Muscle layer of colon (tissue), 2 donors: Measurements from ENCODE around the gene GNG13.

Experiments
- H3K27ac ChIP-seq: one replicate; pipeline ENCODE4 v1.7.0; 2013; ENCODE audit warnings: low read depth, mild to moderate bottlenecking, low read length, moderate library complexity
- H3K27me3 ChIP-seq, 2 donors: one replicate each; pipeline ENCODE4 v1.7.0; 2013; ENCODE audit warnings: low read length in 2 of 2, mild to moderate bottlenecking in 2 of 2; ENCODE audit not compliant: insufficient read depth in 2 of 2, control insufficient read depth in 1 of 2
- H3K36me3 ChIP-seq: one replicate; pipeline ENCODE4 v1.7.0; 2013; ENCODE audit warnings: mild to moderate bottlenecking, low read length; ENCODE audit not compliant: insufficient read depth
- H3K4me1 ChIP-seq: one replicate; pipeline ENCODE4 v1.7.0; 2013; ENCODE audit warnings: mild to moderate bottlenecking, low read length; ENCODE audit not compliant: insufficient read depth
- H3K4me3 ChIP-seq, 2 donors: one replicate each; pipeline ENCODE4 v1.7.0; 2013; ENCODE audit warnings: low read length in 2 of 2, low read depth in 1 of 2, mild to moderate bottlenecking in 1 of 2, moderate library complexity in 1 of 2
- H3K9ac ChIP-seq: one replicate; pipeline ENCODE4 v1.7.0; 2013; ENCODE audit warnings: low read length
- H3K9me3 ChIP-seq: one replicate; pipeline ENCODE4 v1.7.0; 2013; ENCODE audit warnings: mild to moderate bottlenecking, low read length
- donor health status: abdominal sarcoma.
- donor health status: Adenocarcinoma of cecum.

The GNG13 gene

GRCh38 chr16:805474-805873 lies 4.9 kb upstream of the GNG13 start:
- Histone ChIP-seq H3K27me3 (peaks cover 7 to 29% of the 10 kb centered on the region in 2 donors), H3K9ac (no peak overlapping the region)

GRCh38 chr16:804193-805048 lies 3.9 kb upstream of the GNG13 start:
- H3K27ac ChIP-seq = no peak overlapping the region
- H3K27me3 ChIP-seq = peaks cover 7 to 35% of the 10 kb centered on the region in 2 donors
- no peak overlapping the region for H3K9ac ChIP-seq

More at GRCh38 chr16:805474-805873, 4.9 kb upstream of the GNG13 start:
- Histone ChIP-seq H3K4me3 (no peak overlapping the region), H3K36me3 (no peaks in the 10 kb centered on the region), H3K9me3 (no peaks in the 10 kb centered on the region), H3K4me1 (peaks cover 7% of the 10 kb centered on the region), H3K27ac (no peak overlapping the region)

GRCh38 chr16:803754-804080 lies 3.2 kb upstream of the GNG13 start:
- Histone ChIP-seq H3K4me3 (no peak overlapping the region), H3K27me3 (peaks cover 7 to 39% of the 10 kb centered on the region in 2 donors), H3K36me3 (no peaks in the 10 kb centered on the region), H3K9me3 (no peaks in the 10 kb centered on the region), H3K9ac (no peak overlapping the region), H3K27ac (no peak overlapping the region), H3K4me1 (peaks cover 5% of the 10 kb centered on the region)

More at GRCh38 chr16:804193-805048, 3.9 kb upstream of the GNG13 start:
- Histone ChIP-seq H3K4me3 (no peak overlapping the region), H3K9me3 (no peaks in the 10 kb centered on the region), H3K36me3 (no peaks in the 10 kb centered on the region), H3K4me1 (peaks cover 7% of the 10 kb centered on the region)

- Histone ChIP-seq H3K4me1 (no peaks in the 10 kb centered on the region), H3K27me3 (peaks cover 7 to 44% of the 10 kb centered on the region in 2 donors), H3K36me3 (no peaks in the 10 kb centered on the region), H3K4me3 (no peak overlapping the region), H3K9me3 (no peaks in the 10 kb centered on the region), H3K27ac (no peak overlapping the region), H3K9ac (no peak overlapping the region)
Measured at GRCh38 chr16:802914-803753, 2.6 kb upstream of the GNG13 start.

- no peak overlapping the region for H3K27ac ChIP-seq
- H3K9ac ChIP-seq = no peak overlapping the region
- no peak overlapping the region for H3K4me3 ChIP-seq
- H3K4me1 ChIP-seq = no peaks in the 10 kb centered on the region
- no peaks in the 10 kb centered on the region for H3K36me3 ChIP-seq
- H3K27me3 ChIP-seq = peaks cover 7 to 46% of the 10 kb centered on the region in 2 donors
- no peaks in the 10 kb centered on the region for H3K9me3 ChIP-seq
Measured at GRCh38 chr16:802461-802860, 1.9 kb upstream of the GNG13 start.

GRCh38 chr16:801584-802363 lies 1.2 kb upstream of the GNG13 start:
- Histone ChIP-seq H3K36me3 (no peaks in the 10 kb centered on the region), H3K27ac (no peak overlapping the region), H3K27me3 (peaks cover 7 to 51% of the 10 kb centered on the region in 2 donors), H3K9me3 (no peaks in the 10 kb centered on the region), H3K4me3 (no peak overlapping the region), H3K9ac (no peak overlapping the region), H3K4me1 (no peaks in the 10 kb centered on the region)

- no peak overlapping the region for H3K4me3 ChIP-seq
- no peaks in the 10 kb centered on the region for H3K9me3 ChIP-seq
- peaks cover 7 to 59% of the 10 kb centered on the region in 2 donors for H3K27me3 ChIP-seq
Measured at GRCh38 chr16:800834-801511, 439 bp upstream of the GNG13 start.

GRCh38 chr16:799111-799947 lies 1.2 kb downstream of the GNG13 start:
- no peaks in the 10 kb centered on the region for H3K4me1 ChIP-seq
- no peaks in the 10 kb centered on the region for H3K9me3 ChIP-seq
- no peak overlapping the region for H3K9ac ChIP-seq
- no peak overlapping the region for H3K27ac ChIP-seq
- peaks cover 7 to 59% of the 10 kb centered on the region in 2 donors for H3K27me3 ChIP-seq
- no peaks in the 10 kb centered on the region for H3K36me3 ChIP-seq
- H3K4me3 ChIP-seq = no peak overlapping the region

More at GRCh38 chr16:800834-801511, 439 bp upstream of the GNG13 start:
- Histone ChIP-seq H3K27ac (no peak overlapping the region), H3K9ac (no peak overlapping the region), H3K36me3 (no peaks in the 10 kb centered on the region), H3K4me1 (no peaks in the 10 kb centered on the region)

- H3K36me3 ChIP-seq = no peaks in the 10 kb centered on the region
- peaks cover 7 to 59% of the 10 kb centered on the region in 2 donors for H3K27me3 ChIP-seq
- H3K4me3 ChIP-seq = no peak overlapping the region
- H3K4me1 ChIP-seq = no peaks in the 10 kb centered on the region
- no peak overlapping the region for H3K9ac ChIP-seq
- no peak overlapping the region for H3K27ac ChIP-seq
- no peaks in the 10 kb centered on the region for H3K9me3 ChIP-seq
Measured at GRCh38 chr16:798666-799065, 1.9 kb downstream of the GNG13 start.

- H3K4me1 ChIP-seq = no peaks in the 10 kb centered on the region
Measured at GRCh38 chr16:797686-798085, 2.8 kb downstream of the GNG13 start.

More at GRCh38 chr16:797686-798085, 2.8 kb downstream of the GNG13 start:
- H3K9me3 ChIP-seq = no peaks in the 10 kb centered on the region
- H3K27ac ChIP-seq = no peak overlapping the region
- H3K36me3 ChIP-seq = no peaks in the 10 kb centered on the region
- peaks cover 7 to 51% of the 10 kb centered on the region in 2 donors for H3K27me3 ChIP-seq
- no peak overlapping the region for H3K9ac ChIP-seq
- H3K4me3 ChIP-seq = no peak overlapping the region
